Pulmonary artery endothelial cell (primary cell): ENCODE data around the gene STAG1. TPM values are rescaled to one million over a fixed set of nuclear protein-coding genes. Genes with fewer than 3 reads are reported as not detected.
A peak's percentile ranks its signal among the peaks of the same experiment; 100 is the strongest.
"Not testable (repeated sequence)": the region's sequence is repeated elsewhere in the genome, so short reads cannot be mapped to it uniquely, and the experiment has no call there.

ENCODE experiments used
- DNase-seq: peaks from one replicate; pipeline ENCODE4 v3.0.0-alpha.2; 2011; ENCODE audit warnings: low read depth, low spot score
- total RNA-seq: library from RNA; depleted of rRNA; stranded (reverse); fragments of >200 nt; gene quantifications from 2 replicates; pipeline ENCODE4 v1.2.3, GENCODE V29; 2014

STAG1 gene
- total RNA-seq, 1 donor from 2014 or later: 32.9 TPM

DNA sequence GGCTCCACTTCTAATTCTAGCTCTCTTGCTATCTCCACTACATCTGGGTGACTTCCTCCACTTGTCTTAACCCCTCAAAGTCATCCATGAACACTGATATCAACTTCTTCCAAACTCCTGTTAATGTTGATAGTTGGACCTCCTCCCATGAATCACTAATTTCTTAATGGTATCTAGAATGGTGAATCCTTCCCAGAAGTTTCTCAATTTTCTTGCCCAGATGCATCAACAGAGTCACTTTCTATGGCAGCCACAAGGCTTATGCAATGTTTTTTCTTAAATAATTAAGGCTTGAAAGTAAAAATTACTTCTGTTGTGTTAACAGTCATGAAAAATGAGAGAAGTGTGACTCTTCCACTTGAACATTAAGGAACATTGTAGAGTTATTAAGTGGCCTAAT, 337.7 kb downstream of the STAG1 start:
- no peak for DNase-seq

DNA sequence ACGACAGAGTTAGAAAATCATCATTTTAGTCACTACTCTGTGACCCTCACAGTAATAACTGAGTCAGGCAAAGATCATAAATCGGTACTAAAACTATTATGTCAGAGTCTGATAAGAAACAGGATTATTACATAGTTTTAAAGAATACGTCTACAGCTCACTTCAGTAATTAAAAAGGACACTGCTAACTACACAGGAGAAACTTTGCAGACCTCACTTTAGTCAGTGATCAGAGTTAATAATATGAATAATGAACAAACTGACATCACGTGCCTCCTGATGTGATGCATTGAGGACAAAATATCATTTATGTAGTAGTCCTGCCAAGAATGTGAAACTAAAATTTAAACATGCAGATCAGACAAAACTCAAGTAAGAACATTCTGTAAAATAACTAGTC, 339.9 kb downstream of the STAG1 start:
- no peak for DNase-seq

DNA sequence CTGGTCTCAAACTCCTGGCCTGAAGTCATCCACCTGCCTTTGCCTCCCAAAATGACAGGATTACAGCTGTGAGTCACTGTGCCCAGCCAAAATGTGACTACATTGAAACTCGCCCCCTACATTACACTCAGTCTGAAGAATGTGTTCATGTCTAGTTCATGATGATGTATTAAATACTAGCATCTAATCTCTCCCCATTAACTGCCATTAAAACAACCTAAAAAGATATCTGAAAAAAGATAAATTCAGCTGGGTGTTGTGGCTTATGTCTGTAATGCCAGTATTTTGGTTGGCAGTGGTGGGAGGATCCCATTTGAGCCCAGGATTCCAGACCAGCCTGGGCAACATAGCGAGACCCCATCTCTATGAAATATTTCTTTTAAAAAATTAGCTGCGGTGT, 342.6 kb downstream of the STAG1 start:
- no peak for DNase-seq

DNA sequence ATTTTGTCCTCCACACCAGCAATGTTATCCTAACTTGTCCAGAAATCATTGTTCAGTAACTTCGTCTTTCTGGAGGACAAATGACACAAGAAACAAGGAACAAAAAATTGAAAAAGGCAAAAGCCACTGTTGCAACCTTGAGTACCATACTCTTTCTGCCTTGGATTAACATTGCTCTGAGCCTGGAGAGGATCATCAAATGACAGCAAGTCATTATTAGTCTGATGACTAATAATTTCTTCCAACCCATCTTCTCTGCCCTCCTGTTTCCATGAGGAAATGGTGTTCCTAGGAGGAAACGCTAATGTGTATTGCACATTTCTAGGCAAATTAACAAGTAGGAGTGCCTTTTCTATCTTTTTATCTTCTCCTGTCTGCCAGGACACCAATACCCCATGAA, 348.1 kb downstream of the STAG1 start:
- no peak for DNase-seq

DNA sequence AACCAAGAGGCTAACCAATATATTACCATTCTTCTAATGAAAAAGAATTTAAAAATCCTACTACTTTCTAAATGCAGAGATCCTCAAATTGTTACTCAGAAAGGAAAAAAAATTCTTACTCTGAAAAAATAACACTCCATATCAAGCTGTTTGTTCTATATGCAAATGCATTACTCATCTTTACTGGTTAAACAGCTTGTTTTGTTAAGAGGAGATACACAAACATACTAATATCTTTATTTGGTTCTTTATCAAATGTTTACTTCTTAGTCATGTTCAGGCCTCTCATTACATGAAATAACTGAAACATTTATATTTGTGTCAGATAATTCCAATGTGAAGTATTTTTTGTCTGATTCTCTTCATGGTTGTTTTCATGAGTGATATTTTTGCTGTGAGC, 355.3 kb downstream of the STAG1 start:
- DNase-seq: no peak

DNA sequence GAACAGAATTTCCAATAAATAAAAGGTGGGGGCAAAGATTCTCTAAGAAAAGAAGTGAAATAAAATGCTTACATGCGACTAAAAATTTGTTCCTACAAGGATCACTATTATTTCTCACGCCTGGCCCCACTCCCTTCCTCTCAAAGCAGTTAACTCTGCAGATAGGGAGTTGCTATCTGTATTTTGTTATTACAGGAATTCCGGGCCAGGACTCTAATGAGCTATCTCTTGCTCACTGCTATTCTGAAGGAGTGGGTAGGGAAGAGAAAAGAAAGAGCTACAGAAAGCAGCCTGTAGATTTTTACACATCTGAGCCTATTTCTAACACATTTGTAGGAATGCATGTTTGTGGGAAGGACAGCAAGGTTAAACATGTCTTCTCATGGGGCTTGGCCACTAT, 361.6 kb downstream of the STAG1 start:
- peak; percentile 39 for DNase-seq

DNA sequence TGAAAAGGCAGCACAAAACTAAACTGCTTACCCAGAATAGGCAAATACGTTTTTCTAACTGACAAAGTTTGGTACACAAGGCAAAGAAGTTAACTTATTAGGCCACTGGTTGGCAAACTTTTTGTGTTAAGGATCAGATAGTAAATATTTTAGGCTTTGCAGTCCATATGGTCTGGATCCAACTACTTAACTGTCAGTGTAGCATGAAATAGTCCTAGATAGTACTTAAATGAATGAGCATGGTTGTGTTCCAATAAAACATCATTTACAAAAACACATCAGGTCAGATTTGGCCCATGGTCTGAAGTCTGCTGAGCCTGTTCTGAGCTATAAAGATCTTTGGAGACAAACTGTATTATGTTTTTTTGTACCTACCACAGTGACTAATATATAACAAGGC, 365.1 kb downstream of the STAG1 start:
- no peak for DNase-seq

DNA sequence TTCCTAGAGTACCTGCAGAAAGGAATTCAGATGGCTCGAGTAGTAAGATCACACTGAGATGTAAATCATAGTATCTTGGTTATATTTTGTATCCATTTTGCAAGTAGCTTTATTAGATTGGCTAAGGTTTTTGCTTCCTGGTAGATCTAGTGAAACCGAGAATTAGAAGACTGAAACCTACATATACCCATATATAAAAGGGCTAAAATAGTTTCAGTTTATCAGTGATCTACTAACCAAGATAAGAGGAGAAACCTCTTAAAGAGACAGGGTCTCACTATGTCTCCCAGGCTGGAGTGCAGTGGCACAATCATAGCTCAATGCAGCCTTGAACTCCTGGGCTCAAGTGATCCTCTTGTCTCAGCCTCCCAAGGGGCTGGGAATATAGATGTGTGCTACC, 366.7 kb downstream of the STAG1 start:
- no peak for DNase-seq

DNA sequence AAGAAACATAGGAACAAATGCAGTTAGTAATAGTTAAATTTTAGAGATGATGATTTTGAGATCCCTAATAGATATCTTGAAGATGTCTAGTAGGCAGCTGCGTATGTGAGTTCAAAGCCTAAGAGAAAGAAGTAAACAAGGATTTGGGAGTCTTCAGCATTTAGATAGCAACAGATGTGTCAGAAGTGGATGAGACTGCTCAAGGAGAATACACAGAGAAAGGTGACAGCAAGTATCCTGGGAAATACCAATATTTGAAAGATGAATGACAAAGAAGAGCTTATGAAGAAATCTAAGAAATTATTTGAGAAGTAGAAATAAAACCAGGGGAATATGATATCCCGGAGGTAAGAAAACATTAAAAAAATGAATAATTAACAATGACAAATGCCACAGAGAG, 371.1 kb downstream of the STAG1 start:
- no peak for DNase-seq

DNA sequence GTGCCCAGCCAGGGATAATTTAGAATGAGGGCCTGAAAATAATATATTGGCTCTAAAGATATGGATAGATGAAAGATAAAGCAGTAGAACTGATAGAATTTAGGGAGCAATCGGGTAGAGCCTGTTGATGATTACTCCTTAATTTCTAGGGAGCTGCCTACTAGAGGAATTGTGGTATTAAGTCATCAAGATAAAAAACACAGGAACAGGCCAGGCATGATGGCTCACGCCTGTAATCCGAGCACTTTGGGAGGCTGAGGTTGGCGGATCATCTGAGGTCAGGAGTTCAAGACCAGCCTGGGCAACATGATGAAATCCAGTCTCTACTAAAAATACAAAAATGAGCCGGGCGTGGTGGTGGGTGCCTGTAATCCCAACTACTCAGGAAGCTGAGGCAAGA, 371.6 kb downstream of the STAG1 start:
- no peak for DNase-seq

DNA sequence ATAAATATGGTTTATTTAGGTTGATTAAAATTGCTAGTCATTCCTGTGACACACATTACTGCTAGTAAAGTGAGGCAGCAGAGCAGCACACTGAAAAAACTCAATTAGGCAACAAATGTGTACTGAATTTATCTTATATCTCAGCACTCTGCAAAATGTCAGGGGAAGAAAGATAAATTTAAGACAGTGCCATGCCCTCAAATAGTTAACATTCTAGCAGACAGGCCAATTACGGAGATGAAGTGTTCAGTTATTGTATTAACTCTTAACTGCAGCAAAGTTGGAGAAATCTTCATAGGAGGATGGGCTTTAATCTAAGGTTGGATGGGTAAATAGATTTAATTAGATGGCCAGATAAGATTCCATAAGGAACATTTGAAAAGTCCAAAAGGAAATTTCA, 374.2 kb downstream of the STAG1 start:
- DNase-seq: no peak

DNA sequence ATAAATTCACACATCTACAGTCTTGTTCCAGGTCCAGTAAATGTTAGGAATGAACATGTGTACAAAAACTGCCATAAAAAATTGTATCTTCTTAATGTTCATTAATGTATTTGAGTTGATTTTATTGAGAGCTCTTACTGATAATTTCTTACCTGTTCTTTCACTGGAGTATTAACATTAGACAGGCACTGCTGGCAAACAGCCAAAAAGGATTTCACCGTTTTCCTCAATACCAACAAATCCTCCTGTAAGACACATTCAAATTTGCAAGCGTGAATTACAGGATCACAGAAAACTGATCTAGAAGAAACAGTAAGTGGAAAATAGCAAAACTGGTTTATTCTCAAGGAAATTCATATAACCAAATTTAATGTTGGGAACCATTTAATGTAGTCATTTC, 374.7 kb downstream of the STAG1 start:
- no peak for DNase-seq

DNA sequence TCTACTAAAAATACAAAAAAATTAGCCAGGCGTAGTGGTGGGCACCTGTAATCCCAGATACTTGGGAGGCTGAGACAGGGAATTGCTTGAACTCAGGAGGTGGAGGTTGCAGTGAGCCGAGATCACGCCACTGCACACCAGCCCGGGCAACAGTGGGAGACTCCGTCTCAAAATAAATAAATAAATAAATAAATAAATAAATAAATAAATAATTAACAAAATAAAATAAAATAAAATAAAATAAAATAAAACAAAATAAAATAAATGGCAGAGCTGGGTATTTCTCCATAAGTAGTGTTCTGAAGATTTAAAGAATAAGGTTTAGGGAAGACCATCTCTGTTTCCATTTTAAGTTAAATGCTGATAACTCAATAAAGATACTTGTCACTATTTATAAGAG, 376.4 kb downstream of the STAG1 start:
- DNase-seq: not testable (repeated sequence)

DNA sequence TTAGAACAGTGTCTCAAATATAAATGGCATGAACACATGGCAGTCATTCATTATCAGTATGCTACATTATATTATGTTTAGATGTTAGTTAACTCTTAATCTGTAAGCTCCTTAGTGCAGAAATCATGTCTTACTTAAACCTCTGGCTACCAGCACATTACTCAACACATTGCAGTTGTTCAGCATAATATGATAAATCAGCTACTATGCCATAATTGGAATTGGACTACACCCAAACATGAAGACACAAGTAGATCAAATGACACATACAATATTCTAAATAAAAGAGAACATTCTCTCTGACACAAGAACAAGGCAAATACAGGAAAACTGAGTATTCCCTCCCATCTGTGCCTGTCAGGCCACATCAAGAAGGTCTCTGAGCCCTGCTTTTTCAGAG, 385.9 kb downstream of the STAG1 start:
- no peak for DNase-seq

DNA sequence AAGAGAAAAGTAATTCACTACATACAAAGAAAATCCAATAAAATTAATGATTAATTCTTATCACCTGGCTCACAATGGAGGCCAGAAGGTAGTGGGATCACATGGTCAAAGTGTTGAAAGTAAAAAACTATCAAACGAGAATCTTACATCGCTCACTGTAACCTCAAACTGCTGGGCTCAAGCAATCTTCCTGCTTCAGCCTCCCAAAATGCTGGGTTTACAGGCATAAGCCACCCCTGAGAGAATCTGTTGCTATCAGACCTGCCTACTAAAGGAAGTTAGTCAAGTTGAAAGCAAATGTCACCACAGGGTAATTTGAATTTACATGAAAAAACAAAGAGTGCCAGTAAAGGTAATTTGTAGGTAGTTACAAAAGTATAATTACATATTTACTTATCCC, 398.7 kb downstream of the STAG1 start:
- DNase-seq: no peak

DNA sequence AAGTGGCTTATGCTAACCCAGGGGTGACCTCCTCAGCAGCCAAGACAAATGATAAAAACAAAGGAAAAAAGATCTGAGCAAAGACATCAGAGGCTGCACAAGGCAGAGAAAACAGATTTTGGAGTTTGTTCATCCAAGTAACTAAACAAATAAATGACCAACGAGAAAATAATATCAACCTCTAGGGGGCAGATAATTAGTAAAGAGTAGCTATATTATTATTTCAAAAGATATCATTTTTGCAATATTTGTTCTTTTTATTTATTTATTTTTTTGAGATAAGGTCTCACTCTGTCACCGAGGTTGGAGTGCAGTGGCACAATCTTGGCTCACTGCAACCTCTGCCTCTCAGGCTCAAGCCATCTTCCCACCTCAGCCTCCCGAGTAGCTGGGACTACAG, 400.3 kb downstream of the STAG1 start:
- DNase-seq: no peak

DNA sequence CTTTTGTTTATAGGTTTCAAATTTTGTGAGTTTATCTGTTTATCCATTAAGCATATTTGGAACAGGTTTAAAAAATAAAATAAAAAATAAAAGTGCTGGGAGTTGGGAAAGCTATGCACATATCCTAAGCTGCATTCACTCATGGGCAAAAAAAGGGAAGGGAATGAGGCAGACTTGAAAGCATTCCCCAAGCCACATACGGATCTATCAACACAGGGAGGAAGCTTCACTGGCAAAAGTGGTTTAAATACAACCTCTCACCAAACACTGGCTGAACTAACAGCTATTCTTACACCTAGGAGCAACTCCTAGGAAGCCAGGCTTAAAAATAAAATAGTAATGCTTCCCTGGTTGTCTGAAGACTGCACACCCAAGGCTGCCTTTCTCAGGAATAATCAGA, 400.8 kb downstream of the STAG1 start:
- DNase-seq: no peak

DNA sequence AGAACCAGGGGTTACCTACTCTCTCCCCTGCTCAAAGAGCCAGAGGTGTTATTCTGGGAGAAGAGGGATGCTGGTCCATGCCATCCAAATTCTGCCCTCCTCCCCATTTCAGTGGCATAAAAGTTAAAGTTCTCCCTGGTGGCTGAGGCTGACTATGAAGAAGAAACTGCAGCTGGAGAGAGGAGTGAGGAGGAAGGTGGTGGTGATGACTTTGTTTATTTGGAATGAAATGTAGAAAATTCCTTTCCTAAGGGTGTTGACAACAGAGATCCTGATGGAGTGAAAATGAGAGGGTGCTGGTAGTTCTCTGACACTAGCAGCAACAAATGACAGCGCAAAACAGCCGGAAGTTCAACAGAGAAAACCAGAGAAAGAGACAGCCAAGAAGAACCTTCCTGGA, 401.6 kb downstream of the STAG1 start:
- DNase-seq: no peak

DNA sequence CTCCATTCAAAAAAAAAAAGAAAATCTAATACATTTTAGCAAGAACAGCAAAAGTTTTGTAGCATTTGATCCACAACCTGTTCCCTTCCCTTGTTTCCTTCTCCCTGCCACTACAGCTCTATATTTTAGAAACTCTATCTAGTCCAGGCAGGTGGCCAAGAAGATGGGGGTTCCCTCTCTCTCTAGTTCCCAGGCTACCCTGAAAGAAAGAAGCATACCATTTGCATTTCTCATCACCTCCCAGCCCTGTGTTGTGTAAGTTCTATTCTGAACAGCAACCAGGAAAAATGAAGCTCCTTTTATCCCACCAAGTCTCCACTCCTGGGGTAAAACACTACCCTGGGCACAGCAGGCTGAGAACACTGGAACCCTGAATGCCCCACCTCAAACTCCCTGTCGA, 402.0 kb downstream of the STAG1 start:
- no peak for DNase-seq

DNA sequence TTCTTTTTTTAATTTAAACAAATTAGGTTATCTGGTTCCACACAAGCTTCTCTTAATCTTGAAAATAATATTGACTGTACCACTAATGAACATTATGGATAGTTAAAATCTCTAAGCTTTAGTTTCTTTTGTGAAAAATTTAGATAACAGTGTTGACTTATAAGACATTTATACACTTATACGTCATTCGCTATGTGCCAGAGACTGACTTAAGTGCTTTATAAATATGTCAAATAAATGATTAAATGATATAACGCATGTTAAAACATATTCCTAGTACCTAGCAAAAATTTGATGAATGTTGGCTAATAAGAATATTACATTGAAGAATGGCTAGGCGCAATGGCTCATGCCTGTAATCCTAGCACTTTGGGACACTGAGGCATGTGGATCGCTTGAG, 405.7 kb downstream of the STAG1 start:
- DNase-seq: no peak

DNA sequence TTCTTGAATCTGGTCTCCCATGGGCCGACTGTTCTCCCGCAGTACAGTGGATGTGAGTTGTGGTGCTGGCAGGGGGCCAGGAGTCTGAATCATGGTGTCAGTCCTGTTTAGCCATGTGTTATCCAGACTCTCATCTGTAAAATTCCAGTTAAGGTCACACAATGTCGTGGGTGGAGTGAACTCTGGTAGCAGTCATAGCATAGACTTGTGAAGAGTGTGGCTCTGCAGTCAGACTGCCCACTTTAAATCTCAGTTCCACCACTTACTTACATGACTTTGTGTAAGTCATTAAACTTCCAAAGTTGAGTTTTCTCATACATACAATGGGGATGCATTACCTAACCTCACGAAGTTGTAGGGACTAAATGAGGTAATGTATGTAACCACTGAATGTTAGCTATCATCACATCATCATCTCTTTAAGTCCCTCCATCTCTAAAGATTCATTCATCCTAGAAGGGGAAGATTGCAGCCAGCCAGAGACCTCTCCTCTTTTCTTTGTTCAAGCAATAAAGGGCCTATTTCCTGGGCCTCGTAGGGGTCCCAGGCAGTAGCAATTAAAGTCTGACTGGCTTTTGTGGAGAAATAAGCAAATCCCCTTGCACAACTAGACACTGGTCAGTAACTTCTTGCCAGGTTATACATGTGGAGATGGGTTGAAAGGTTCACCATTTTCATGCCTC, 408.2 kb downstream of the STAG1 start:
- peak; percentile 63 for DNase-seq

DNA sequence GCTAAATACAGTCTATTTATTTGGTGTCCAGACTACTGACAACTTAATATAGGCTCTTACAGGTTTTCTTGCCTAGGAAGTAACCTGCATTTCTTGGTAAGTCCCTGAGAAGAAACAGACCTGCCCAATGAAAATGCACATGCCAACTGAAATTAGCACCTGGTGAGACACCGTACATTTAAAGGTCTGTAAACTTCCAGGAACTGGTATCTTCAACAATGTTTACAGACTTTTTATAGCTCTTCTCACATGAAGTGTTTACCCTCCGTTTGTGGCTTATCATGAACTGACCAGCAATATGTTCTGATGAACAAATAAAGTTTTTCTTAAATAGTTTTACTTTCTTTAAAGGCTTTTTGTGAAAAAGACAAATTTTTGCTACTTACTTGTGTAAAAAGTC, 408.7 kb downstream of the STAG1 start:
- no peak for DNase-seq

DNA sequence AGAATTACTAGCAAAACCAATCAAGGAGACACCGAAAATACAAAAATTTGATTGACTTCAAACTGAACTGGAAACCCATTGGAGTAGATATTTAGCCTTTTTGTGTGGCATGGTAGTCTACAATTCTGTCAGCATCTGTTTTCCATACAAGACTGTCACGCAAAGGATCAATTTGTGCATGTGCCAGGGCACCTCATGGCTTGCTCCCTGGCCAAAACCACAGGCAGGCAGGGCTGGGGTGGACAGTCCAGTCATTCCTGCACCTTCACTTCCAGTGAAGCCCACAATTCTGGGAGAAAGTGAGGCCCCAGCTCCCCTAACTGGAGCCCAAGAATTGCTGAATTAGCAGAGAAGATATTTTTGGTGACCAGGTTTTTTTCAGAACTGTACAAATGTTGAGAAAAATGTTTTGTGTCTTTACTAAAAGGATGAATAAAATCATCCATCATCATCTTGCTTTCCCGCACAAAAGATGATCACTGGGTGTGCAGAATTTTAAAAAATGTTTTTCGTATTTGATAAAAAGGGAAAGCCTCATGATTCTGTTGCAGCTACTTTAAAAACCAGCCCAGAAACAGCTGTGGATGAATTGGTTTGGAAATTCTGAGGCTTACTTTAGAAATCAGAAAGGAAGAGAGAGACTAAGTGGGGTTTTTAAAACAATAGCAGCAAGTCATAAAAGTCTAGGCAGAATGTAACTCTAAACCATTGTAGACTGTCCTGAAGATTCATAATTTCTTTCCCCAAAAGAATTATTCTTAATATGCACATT, 415.7 kb downstream of the STAG1 start:
- DNase-seq: no peak
